GM12878 (cell line): Measurements from ENCODE around the gene MRTFA.

ENCODE experiments used
- CHD4 ChIP-seq: fragments of 200-600 bp; sonication (generic); IDR thresholded peaks from 2 replicates; pipeline ENCODE4 v1.6.1; 2016; ENCODE audit warnings: mild to moderate bottlenecking
- EP300 ChIP-seq, 2 experiments: fragments of 150-350 bp in 1 of 2; IDR thresholded peaks; 2 replicates each; pipeline ENCODE4 v1.6.1; 2011 to 2012; ENCODE audit warnings: low read depth in 2 of 2, low read length in 2 of 2, borderline replicate concordance in 1 of 2, improper control_type of control experiment in 1 of 2, inconsistent platforms in 1 of 2; ENCODE audit not compliant: control insufficient read depth in 1 of 2
- FOS ChIP-seq: IDR thresholded peaks from 3 replicates; pipeline ENCODE4 v1.6.1; 2011; ENCODE audit warnings: borderline replicate concordance; ENCODE audit not compliant: insufficient read length; ENCODE audit errors: extremely low read depth
- FOXM1 ChIP-seq: IDR thresholded peaks from 2 replicates; pipeline ENCODE4 v1.6.1; 2012; ENCODE audit warnings: low read depth, mild to moderate bottlenecking, inconsistent platforms, low read length, moderate library complexity
- NFYB ChIP-seq: IDR thresholded peaks from 2 replicates; pipeline ENCODE4 v1.6.1; 2011; ENCODE audit warnings: low read depth, mild to moderate bottlenecking, low read length, improper control_type of control experiment, moderate library complexity; ENCODE audit not compliant: insufficient read depth
- RCOR1 ChIP-seq: conservative IDR thresholded peaks from 2 replicates; pipeline ENCODE4 v1.6.1; 2012; ENCODE audit warnings: low read depth, low read length, improper control_type of control experiment
- SP1 ChIP-seq: IDR thresholded peaks from one replicate; pipeline ENCODE4 v1.6.1; 2011; ENCODE audit warnings: low read depth, low read length
- STAT3 ChIP-seq: IDR thresholded peaks from 2 replicates; pipeline ENCODE4 v1.6.1; 2011; ENCODE audit warnings: low read depth, low read length, improper control_type of control experiment
- ZNF217 ChIP-seq: fragments of 450-650 bp; IDR thresholded peaks from 2 replicates; pipeline ENCODE4 v1.6.1; 2017; ENCODE audit warnings: antibody characterized with exemption, mild to moderate bottlenecking
- ZNF274 ChIP-seq: IDR thresholded peaks from one replicate; pipeline ENCODE4 v1.8.0; 2011; ENCODE audit not compliant: insufficient read length, insufficient read depth
- TF ChIP-seq, protein P1 (sequence below), 3 experiments: IDR thresholded peaks in 2 of 3; conservative IDR thresholded peaks in 1 of 3; 2 replicates each; pipeline ENCODE4 v1.5.1; 2011; ENCODE audit warnings: low read depth in 3 of 3, low read length in 3 of 3, mild to moderate bottlenecking in 3 of 3, control low read depth in 2 of 3, moderate library complexity in 2 of 3, inconsistent platforms in 1 of 3, mixed read lengths in 1 of 3; ENCODE audit not compliant: control insufficient read depth in 2 of 3, insufficient read depth in 1 of 3; ENCODE audit errors: extremely low read depth in 1 of 3

DNA sequence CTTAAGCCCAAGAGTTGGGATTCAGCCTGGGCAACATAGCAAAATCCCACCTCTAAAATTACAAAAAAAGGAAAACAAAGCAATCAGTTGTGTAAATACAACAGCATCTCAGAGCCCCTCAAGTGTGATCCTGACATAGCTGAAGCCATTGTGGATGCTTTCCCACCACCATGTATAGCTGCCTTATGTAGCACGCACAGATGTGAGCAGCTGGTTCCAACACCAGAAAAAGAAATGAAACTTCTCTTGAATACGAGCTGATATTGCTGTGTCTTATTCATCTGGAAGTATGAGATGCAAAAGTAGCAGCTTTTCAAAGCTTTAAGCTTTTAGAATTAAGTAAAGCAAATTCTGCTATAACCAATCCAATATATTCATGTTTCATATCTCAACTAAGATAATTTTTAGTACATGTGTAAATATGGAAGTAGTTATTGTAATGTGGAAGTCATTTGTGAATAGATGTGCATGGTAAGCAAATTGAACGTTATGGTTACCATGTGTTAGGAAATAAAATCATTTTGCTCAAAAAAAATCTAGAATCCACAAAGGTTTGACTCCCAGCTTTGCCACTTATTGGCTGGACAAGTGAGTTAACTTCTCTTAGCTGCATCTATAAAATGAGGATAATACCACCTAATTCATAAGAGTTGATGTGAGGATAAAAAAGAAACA, 203.0 kb downstream of the MRTFA start:
- TF ChIP-seq, protein P1, sequence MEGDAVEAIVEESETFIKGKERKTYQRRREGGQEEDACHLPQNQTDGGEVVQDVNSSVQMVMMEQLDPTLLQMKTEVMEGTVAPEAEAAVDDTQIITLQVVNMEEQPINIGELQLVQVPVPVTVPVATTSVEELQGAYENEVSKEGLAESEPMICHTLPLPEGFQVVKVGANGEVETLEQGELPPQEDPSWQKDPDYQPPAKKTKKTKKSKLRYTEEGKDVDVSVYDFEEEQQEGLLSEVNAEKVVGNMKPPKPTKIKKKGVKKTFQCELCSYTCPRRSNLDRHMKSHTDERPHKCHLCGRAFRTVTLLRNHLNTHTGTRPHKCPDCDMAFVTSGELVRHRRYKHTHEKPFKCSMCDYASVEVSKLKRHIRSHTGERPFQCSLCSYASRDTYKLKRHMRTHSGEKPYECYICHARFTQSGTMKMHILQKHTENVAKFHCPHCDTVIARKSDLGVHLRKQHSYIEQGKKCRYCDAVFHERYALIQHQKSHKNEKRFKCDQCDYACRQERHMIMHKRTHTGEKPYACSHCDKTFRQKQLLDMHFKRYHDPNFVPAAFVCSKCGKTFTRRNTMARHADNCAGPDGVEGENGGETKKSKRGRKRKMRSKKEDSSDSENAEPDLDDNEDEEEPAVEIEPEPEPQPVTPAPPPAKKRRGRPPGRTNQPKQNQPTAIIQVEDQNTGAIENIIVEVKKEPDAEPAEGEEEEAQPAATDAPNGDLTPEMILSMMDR (IDR thresholded peaks at IDR 0.05 in 2 of 3, conservative IDR thresholded peaks at IDR 0.05 in 1 of 3; ENCODE audit: control insufficient read depth in 2 of 3, extremely low read depth in 1 of 3, insufficient read depth in 1 of 3, low read depth in 3 of 3, low read length in 3 of 3), result no peak
- TF ChIP-seq FOS, result no peak
- no peak for TF ChIP-seq NFYB
- TF ChIP-seq EP300 (IDR thresholded peaks at IDR 0.05; ENCODE audit: borderline replicate concordance in 1 of 2, control insufficient read depth in 1 of 2, low read depth in 2 of 2, low read length in 2 of 2), result no peak
- no peak for TF ChIP-seq CHD4
- no peak for TF ChIP-seq ZNF217
- no peak for TF ChIP-seq SP1
- TF ChIP-seq STAT3, result no peak
- TF ChIP-seq RCOR1, result no peak
- no peak for TF ChIP-seq FOXM1
- no peak for TF ChIP-seq ZNF274
